Suppressor macrophage treated with lipopolysaccharide for 4 hours (primary cell): ENCODE measurements around the gene HAVCR2.

Source experiments
- DNase-seq: peaks from one replicate; pipeline ENCODE4 v3.0.0-alpha.2; 2020

The HAVCR2 gene

GRCh38 chr5:157108976-157109375 is at the start of gene HAVCR2:
Gene HAVCR2, minus strand, starts transcription at chr5:157109044. Its CDS starts 61 bp downstream, at chr5:157108983.
- DNase-seq: peak; percentile 84

- DNase-seq: no peak
Measured at GRCh38 chr5:157157293-157157891, 48.5 kb upstream of the HAVCR2 start.

GRCh38 chr5:157155297-157155696 is 46.5 kb upstream of the HAVCR2 start:
- DNase-seq: no peak

- DNase-seq: no peak
Measured at GRCh38 chr5:157150995-157151394, 42.2 kb upstream of the HAVCR2 start.

GRCh38 chr5:157148734-157149615 is 40.1 kb upstream of the HAVCR2 start:
- peak; percentile 83 for DNase-seq

GRCh38 chr5:157143127-157143971 is 34.5 kb upstream of the HAVCR2 start:
- DNase-seq: peak; percentile 26

GRCh38 chr5:157142317-157143126 is 33.7 kb upstream of the HAVCR2 start, which contains the start of gene MED7:
Gene MED7, minus strand, starts transcription at chr5:157142865. Its CDS starts 3,434 bp downstream, at chr5:157139431.
- peak; percentile 99 for DNase-seq

GRCh38 chr5:157137691-157138090 is 28.8 kb upstream of the HAVCR2 start:
- DNase-seq: peak; percentile 29

GRCh38 chr5:157132281-157132612 is 23.4 kb upstream of the HAVCR2 start:
- no peak for DNase-seq

GRCh38 chr5:157130925-157131324 is 22.1 kb upstream of the HAVCR2 start:
- peak; percentile 57 for DNase-seq

GRCh38 chr5:157121709-157122108 is 12.9 kb upstream of the HAVCR2 start:
- DNase-seq: no peak

GRCh38 chr5:157120102-157120501 is 11.3 kb upstream of the HAVCR2 start:
- no peak for DNase-seq

GRCh38 chr5:157116483-157116954 is 7.7 kb upstream of the HAVCR2 start:
- DNase-seq: no peak

- no peak for DNase-seq
Measured at GRCh38 chr5:157115502-157115901, 6.7 kb upstream of the HAVCR2 start.

GRCh38 chr5:157115012-157115411 is 6.2 kb upstream of the HAVCR2 start:
- DNase-seq: no peak

GRCh38 chr5:157113002-157113401 is 4.2 kb upstream of the HAVCR2 start:
- DNase-seq: peak; percentile 93

- peak; percentile 84 for DNase-seq
Measured at GRCh38 chr5:157109744-157110143, 900 bp upstream of the HAVCR2 start.

- DNase-seq: peak; percentile 51
Measured at GRCh38 chr5:157107508-157107907, 1.3 kb downstream of the HAVCR2 start.

- peak; percentile 89 for DNase-seq
Measured at GRCh38 chr5:157106630-157107461, 2.0 kb downstream of the HAVCR2 start.

- DNase-seq: peak; percentile 92
Measured at GRCh38 chr5:157100140-157100679, 8.6 kb downstream of the HAVCR2 start.
